WTC11 (cell line): ENCODE measurements around the gene COX19. TPM values are rescaled to one million over a fixed set of nuclear protein-coding genes. Genes with fewer than 3 reads are reported as not detected.

Experiments used
- ATAC-seq: fragments of 200-7000 bp; cut with Tn5 transposase; 2 replicates; pipeline ENCODE4 v1.10.0; 2021; ENCODE audit warnings: mild to moderate bottlenecking, moderate library complexity
- CTCF ChIA-PET: fragments of 300-600 bp; sonication (Branson Sonifier 250); formaldehyde crosslinking; loops from one replicate; lab custom pipeline; 2021; ENCODE audit warnings: antibody characterized with exemption; lab: Charles Lee
- POLR2A ChIA-PET: fragments of 350-600 bp; sonication (Branson Sonifier 250); formaldehyde crosslinking; loops from one replicate; lab custom pipeline; 2021; ENCODE audit warnings: antibody characterized with exemption; lab: Charles Lee
- DNase-seq: peaks from one replicate; pipeline ENCODE4 v3.0.0; 2021; ENCODE audit warnings: low spot score
- H3K27ac Mint-ChIP-seq: 2 replicates; pipeline ENCODE4 v1.8.0; 2021; ENCODE audit warnings: mixed read lengths
- H3K27me3 Mint-ChIP-seq: 2 replicates; pipeline ENCODE4 v1.8.0; 2021; ENCODE audit warnings: low read depth, mild to moderate bottlenecking, moderate library complexity, mixed read lengths
- H3K36me3 Mint-ChIP-seq: 2 replicates; pipeline ENCODE4 v1.8.0; 2021; ENCODE audit warnings: mixed read lengths
- H3K4me1 Mint-ChIP-seq: 2 replicates; pipeline ENCODE4 v1.8.0; 2022; ENCODE audit warnings: mixed read lengths
- H3K4me3 Mint-ChIP-seq: 2 replicates; pipeline ENCODE4 v1.8.0; 2021; ENCODE audit warnings: mild to moderate bottlenecking, moderate library complexity, mixed read lengths
- H3K9me3 Mint-ChIP-seq: 2 replicates; pipeline ENCODE4 v1.8.0; 2021; ENCODE audit warnings: mixed read lengths
- ATF1 ChIP-seq: sonication (generic); formaldehyde crosslinking; IDR thresholded peaks from 2 replicates; pipeline ENCODE4 v1.8.1; 2023; ENCODE audit warnings: mild to moderate bottlenecking, moderate library complexity, missing genetic modification reagents
- ELF4 ChIP-seq: sonication (generic); formaldehyde crosslinking; IDR thresholded peaks from 2 replicates; pipeline ENCODE4 v1.8.1; 2022; ENCODE audit warnings: low read depth, mild to moderate bottlenecking, moderate library complexity, missing genetic modification reagents
- ETV6 ChIP-seq: sonication (generic); formaldehyde crosslinking; IDR thresholded peaks from 2 replicates; pipeline ENCODE4 v1.8.1; 2022; ENCODE audit warnings: mild to moderate bottlenecking, missing genetic modification reagents
- HMGA2 ChIP-seq: fragments of 250-450 bp; sonication (Bioruptor Pico); IDR thresholded peaks from 2 replicates; pipeline ENCODE4 v1.4.0; 2021; ENCODE audit warnings: mild to moderate bottlenecking, moderate library complexity
- IRF2 ChIP-seq: sonication (generic); formaldehyde crosslinking; IDR thresholded peaks from 2 replicates; pipeline ENCODE4 v1.8.0; 2022; ENCODE audit warnings: low read depth, missing genetic modification reagents, borderline replicate concordance
- KAT7 ChIP-seq: sonication (generic); formaldehyde crosslinking; IDR thresholded peaks from 2 replicates; pipeline ENCODE4 v1.8.1; 2023; ENCODE audit warnings: missing genetic modification reagents, mild to moderate bottlenecking, borderline replicate concordance
- MXD4 ChIP-seq: fragments of 250-450 bp; sonication (Bioruptor Pico); IDR thresholded peaks from 2 replicates; pipeline ENCODE4 v1.8.0; 2021; ENCODE audit warnings: mild to moderate bottlenecking, moderate library complexity, borderline replicate concordance
- NFATC4 ChIP-seq: fragments of 250-450 bp; sonication (Bioruptor Pico); IDR thresholded peaks from 2 replicates; pipeline ENCODE4 v1.9.0; 2021; ENCODE audit warnings: mild to moderate bottlenecking
- NR2C2 ChIP-seq: sonication (generic); formaldehyde crosslinking; IDR thresholded peaks from 2 replicates; pipeline ENCODE4 v1.8.0; 2022; ENCODE audit warnings: mild to moderate bottlenecking, missing genetic modification reagents
- PRRX2 ChIP-seq: fragments of 250-450 bp; sonication (Bioruptor Pico); IDR thresholded peaks from 2 replicates; pipeline ENCODE4 v1.8.0; 2021; ENCODE audit warnings: mild to moderate bottlenecking
- ZNF138 ChIP-seq: sonication (generic); formaldehyde crosslinking; conservative IDR thresholded peaks from 2 replicates; pipeline ENCODE4 v1.8.1; 2022; ENCODE audit warnings: mild to moderate bottlenecking, moderate library complexity, missing genetic modification reagents
- ZNF671 ChIP-seq: fragments of 250-450 bp; sonication (Bioruptor Pico); IDR thresholded peaks from 2 replicates; pipeline ENCODE4 v1.8.0; 2021; ENCODE audit warnings: mild to moderate bottlenecking
- total RNA-seq: library from RNA; stranded (reverse); gene quantifications from 3 replicates; pipeline ENCODE4 v1.2.3, GENCODE V29; 2021
- TF ChIP-seq, protein P1 (sequence below): sonication (generic); formaldehyde crosslinking; IDR thresholded peaks from 2 replicates; pipeline ENCODE4 v1.8.1; 2022; ENCODE audit warnings: mild to moderate bottlenecking, moderate library complexity, missing genetic modification reagents
- TF ChIP-seq, protein P2 (sequence below): fragments of 250-450 bp; sonication (Bioruptor Pico); IDR thresholded peaks from 2 replicates; pipeline ENCODE4 v1.9.0; 2021; ENCODE audit warnings: mild to moderate bottlenecking
- TF ChIP-seq, protein P3 (sequence below): fragments of 250-450 bp; sonication (Bioruptor Pico); IDR thresholded peaks from 2 replicates; pipeline ENCODE4 v1.9.0; 2021; ENCODE audit warnings: moderate library complexity, mild to moderate bottlenecking, inconsistent platforms, borderline replicate concordance
- TF ChIP-seq, protein P4 (sequence below): sonication (generic); formaldehyde crosslinking; IDR thresholded peaks from 2 replicates; pipeline ENCODE4 v1.8.1; 2023; ENCODE audit warnings: mild to moderate bottlenecking, missing genetic modification reagents, moderate library complexity
- TF ChIP-seq, protein P5 (sequence below): sonication (generic); formaldehyde crosslinking; IDR thresholded peaks from 2 replicates; pipeline ENCODE4 v1.8.0; 2023; ENCODE audit warnings: mild to moderate bottlenecking, missing genetic modification reagents
- TF ChIP-seq, protein P6 (sequence below): sonication (generic); formaldehyde crosslinking; IDR thresholded peaks from 2 replicates; pipeline ENCODE4 v1.8.1; 2023; ENCODE audit warnings: mild to moderate bottlenecking, missing genetic modification reagents
- TF ChIP-seq, protein P7 (sequence below): sonication (generic); formaldehyde crosslinking; IDR thresholded peaks from 2 replicates; pipeline ENCODE4 v1.8.1; 2023; ENCODE audit warnings: mild to moderate bottlenecking, missing genetic modification reagents, moderate library complexity

The COX19 gene
- total RNA-seq, 1 experiment from 2014 or later: 13.2 TPM

DNA sequence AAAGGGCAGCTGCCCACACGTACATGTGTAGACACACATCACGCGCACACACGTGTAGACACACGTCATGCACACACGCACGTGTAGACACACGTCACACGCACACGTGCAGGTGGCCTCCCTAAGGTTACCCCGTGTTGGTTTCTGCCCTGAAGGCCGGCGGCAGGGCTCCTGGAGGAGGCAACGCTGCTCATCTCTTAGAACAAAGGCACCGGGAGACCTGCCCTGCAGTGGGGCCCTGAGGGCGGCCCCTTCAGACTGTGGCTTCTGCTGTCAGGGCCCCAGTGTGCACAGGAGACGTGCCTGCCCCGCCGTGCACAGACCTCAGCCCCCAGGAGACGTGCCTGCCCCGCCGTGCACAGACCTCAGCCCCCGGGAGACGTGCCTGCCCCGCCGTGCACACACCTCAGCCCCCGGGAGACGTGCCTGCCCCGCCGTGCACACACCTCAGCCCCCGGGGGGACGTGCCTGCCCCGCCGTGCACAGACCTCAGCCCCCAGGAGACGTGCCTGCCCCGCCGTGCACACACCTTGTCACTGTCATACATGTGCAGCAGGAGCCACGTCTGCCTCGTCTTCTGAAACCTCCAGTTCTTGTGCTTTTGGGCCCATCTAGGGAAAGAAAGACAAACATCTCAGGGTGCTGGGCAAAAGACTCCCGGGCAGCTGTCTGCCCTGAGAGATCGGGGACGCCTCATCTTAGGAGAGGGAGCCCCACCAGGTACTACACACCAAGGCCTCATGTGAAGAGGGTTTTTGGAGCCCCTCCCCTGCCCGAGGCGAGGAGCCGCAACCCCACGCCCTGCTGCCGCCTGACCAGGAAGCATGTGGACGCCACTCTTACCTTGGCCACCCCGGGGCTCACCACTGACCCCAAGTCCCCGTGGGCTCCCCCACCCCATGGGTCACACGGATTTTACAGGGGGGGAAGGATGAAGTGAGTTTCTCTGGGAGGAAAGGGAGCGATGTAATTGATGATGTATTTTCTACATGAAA is 24.9 kb upstream of the COX19 start:
- POLR2A ChIA-PET: interaction anchor here (0.8 kb wide), 1 partner anchor 183 kb away, joined by 5 read pairs; no protein-coding TSS in a partner anchor
- peak overlapping the region; percentile 53 for H3K27ac Mint-ChIP-seq
- H3K36me3 Mint-ChIP-seq: no peaks in the 10 kb centered on the region
- no peak for ATAC-seq
- no peaks in the 10 kb centered on the region for H3K9me3 Mint-ChIP-seq
- no peaks in the 10 kb centered on the region for H3K4me1 Mint-ChIP-seq
- TF ChIP-seq, protein P1, sequence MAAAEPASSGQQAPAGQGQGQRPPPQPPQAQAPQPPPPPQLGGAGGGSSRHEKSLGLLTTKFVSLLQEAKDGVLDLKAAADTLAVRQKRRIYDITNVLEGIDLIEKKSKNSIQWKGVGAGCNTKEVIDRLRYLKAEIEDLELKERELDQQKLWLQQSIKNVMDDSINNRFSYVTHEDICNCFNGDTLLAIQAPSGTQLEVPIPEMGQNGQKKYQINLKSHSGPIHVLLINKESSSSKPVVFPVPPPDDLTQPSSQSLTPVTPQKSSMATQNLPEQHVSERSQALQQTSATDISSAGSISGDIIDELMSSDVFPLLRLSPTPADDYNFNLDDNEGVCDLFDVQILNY (CRISPR knock-in tag): no peak
- TF ChIP-seq NFATC4 (CRISPR knock-in tag) (no peak), HMGA2 (CRISPR knock-in tag) (no peak), ZNF138 (CRISPR knock-in tag) (no peak), NR2C2 (CRISPR knock-in tag) (no peak), KAT7 (CRISPR knock-in tag) (no peak), ETV6 (CRISPR knock-in tag) (no peak), MXD4 (no peak), ZNF671 (no peak), ELF4 (no peak), ATF1 (CRISPR knock-in tag) (no peak), IRF2 (CRISPR knock-in tag) (no peak), PRRX2 (CRISPR knock-in tag) (no peak)
- TF ChIP-seq, protein P2, sequence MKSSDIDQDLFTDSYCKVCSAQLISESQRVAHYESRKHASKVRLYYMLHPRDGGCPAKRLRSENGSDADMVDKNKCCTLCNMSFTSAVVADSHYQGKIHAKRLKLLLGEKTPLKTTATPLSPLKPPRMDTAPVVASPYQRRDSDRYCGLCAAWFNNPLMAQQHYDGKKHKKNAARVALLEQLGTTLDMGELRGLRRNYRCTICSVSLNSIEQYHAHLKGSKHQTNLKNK (CRISPR knock-in tag): no peak
- TF ChIP-seq, protein P3, sequence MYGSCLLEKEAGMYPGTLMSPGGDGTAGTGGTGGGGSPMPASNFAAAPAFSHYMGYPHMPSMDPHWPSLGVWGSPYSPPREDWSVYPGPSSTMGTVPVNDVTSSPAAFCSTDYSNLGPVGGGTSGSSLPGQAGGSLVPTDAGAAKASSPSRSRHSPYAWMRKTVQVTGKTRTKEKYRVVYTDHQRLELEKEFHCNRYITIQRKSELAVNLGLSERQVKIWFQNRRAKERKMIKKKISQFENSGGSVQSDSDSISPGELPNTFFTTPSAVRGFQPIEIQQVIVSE: no peak
- TF ChIP-seq, protein P4, sequence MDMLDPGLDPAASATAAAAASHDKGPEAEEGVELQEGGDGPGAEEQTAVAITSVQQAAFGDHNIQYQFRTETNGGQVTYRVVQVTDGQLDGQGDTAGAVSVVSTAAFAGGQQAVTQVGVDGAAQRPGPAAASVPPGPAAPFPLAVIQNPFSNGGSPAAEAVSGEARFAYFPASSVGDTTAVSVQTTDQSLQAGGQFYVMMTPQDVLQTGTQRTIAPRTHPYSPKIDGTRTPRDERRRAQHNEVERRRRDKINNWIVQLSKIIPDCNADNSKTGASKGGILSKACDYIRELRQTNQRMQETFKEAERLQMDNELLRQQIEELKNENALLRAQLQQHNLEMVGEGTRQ (CRISPR knock-in tag): no peak
- TF ChIP-seq, protein P5, sequence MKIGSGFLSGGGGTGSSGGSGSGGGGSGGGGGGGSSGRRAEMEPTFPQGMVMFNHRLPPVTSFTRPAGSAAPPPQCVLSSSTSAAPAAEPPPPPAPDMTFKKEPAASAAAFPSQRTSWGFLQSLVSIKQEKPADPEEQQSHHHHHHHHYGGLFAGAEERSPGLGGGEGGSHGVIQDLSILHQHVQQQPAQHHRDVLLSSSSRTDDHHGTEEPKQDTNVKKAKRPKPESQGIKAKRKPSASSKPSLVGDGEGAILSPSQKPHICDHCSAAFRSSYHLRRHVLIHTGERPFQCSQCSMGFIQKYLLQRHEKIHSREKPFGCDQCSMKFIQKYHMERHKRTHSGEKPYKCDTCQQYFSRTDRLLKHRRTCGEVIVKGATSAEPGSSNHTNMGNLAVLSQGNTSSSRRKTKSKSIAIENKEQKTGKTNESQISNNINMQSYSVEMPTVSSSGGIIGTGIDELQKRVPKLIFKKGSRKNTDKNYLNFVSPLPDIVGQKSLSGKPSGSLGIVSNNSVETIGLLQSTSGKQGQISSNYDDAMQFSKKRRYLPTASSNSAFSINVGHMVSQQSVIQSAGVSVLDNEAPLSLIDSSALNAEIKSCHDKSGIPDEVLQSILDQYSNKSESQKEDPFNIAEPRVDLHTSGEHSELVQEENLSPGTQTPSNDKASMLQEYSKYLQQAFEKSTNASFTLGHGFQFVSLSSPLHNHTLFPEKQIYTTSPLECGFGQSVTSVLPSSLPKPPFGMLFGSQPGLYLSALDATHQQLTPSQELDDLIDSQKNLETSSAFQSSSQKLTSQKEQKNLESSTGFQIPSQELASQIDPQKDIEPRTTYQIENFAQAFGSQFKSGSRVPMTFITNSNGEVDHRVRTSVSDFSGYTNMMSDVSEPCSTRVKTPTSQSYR: no peak
- TF ChIP-seq, protein P6, sequence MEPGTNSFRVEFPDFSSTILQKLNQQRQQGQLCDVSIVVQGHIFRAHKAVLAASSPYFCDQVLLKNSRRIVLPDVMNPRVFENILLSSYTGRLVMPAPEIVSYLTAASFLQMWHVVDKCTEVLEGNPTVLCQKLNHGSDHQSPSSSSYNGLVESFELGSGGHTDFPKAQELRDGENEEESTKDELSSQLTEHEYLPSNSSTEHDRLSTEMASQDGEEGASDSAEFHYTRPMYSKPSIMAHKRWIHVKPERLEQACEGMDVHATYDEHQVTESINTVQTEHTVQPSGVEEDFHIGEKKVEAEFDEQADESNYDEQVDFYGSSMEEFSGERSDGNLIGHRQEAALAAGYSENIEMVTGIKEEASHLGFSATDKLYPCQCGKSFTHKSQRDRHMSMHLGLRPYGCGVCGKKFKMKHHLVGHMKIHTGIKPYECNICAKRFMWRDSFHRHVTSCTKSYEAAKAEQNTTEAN: no peak
- TF ChIP-seq, protein P7, sequence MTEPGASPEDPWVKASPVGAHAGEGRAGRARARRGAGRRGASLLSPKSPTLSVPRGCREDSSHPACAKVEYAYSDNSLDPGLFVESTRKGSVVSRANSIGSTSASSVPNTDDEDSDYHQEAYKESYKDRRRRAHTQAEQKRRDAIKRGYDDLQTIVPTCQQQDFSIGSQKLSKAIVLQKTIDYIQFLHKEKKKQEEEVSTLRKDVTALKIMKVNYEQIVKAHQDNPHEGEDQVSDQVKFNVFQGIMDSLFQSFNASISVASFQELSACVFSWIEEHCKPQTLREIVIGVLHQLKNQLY (CRISPR knock-in tag): no peak
- TF ChIP-seq, all 79 proteins: peak for 0
- H3K4me3 Mint-ChIP-seq: no peak overlapping the region
- H3K27me3 Mint-ChIP-seq: no peaks in the 10 kb centered on the region
- DNase-seq: no peak
- CTCF ChIA-PET: interaction anchor here (0.7 to 0.9 kb wide), 2 partner anchors 65 to 694 kb away, joined by 3 to 4 read pairs; no protein-coding TSS in a partner anchor
